Measurements from ENCODE around the gene FLVCR1. TPM values are rescaled to one million over a fixed set of nuclear protein-coding genes. Genes with fewer than 3 reads are reported as not detected.

FLVCR1 gene
- total RNA-seq, 1 donor from 2014 or later: 3.0 TPM

DNA sequence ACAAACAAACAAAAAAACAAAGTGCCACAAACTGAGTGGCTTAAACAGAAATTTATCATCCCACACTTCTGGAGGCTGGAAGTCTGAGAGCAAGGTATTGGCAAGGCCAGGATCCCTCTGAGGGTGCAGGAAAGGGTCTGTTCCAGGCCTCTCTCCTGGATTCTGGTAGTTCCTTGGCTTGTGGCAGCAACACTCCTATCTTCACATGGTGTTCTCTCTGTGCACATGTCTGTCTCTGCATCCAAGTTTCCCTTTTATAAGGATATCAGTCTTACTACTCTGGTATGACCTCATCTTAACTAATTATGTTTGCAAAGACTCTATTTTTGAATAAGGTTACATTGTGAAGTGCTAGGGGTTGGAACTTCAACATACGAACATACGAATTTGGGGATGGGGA is 87.0 kb downstream of the FLVCR1 start:
- DNase-seq (ENCODE audit: low read depth): no peak

GRCh38 chr1:212945463-212946160 is 87.5 kb downstream of the FLVCR1 start:
- no peak for DNase-seq (ENCODE audit: low read depth)

DNA sequence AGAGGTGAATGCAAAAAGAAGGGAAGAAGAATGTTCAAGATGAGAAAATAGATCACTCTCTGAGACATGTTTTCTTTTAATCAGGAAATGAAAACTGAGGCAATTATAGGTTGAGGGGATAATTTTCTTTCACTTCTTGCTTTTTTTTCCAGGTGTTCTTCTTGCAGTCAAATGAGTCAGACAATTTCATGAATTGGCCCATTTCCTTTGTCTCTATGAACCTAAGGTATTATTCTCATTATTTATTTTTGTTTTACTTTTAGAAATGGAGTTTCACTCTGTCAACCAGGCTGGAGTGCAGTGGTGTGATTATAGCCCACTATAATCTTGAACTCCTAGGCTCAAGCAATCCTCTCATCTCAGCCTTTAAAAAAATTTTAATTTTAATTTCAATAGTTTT is 88.8 kb downstream of the FLVCR1 start:
- no peak for DNase-seq (ENCODE audit: low read depth)

Other genes starting within 250 kb of the FLVCR1 start
- gene ATF3, start 249.5 kb upstream of the FLVCR1 start, total RNA-seq: 2.9 and 3.3 TPM in 2 replicates
- gene BATF3, start 158.4 kb upstream of the FLVCR1 start, total RNA-seq: 0.51 and 0.94 TPM in 2 replicates
- 17.5 and 23.8 TPM in 2 replicates for gene NSL1, start 66.5 kb upstream of the FLVCR1 start, total RNA-seq
- gene TATDN3, start 66.4 kb upstream of the FLVCR1 start, total RNA-seq: 11.9 and 33.5 TPM in 2 replicates
- not detected in 2 replicates for gene SPATA45, start 10.6 kb upstream of the FLVCR1 start, total RNA-seq
- 75.0 and 113 TPM in 2 replicates for gene VASH2, start 92.3 kb downstream of the FLVCR1 start, total RNA-seq
- gene ANGEL2, start 157.6 kb downstream of the FLVCR1 start, total RNA-seq: 36.3 and 59.0 TPM in 2 replicates
- gene RPS6KC1, start 193.0 kb downstream of the FLVCR1 start, total RNA-seq: 28.6 and 36.6 TPM in 2 replicates

Data from myocyte (in vitro differentiated cells).